K562 (cell line): ENCODE measurements around the gene CDK5RAP3. TPM values are rescaled to one million over a fixed set of nuclear protein-coding genes. Genes with fewer than 3 reads are reported as not detected.

Experiments
- ATF7 ChIP-seq: fragments of 450-650 bp; IDR thresholded peaks from 2 replicates; pipeline ENCODE4 v1.7.1; 2014; ENCODE audit warnings: mild to moderate bottlenecking, moderate library complexity
- CBFA2T2 ChIP-seq: fragments of 450-650 bp; conservative IDR thresholded peaks from 2 replicates; pipeline ENCODE4 v1.6.1; 2017; ENCODE audit warnings: mild to moderate bottlenecking
- CEBPB ChIP-seq: fragments of 450-650 bp; IDR thresholded peaks from 2 replicates; pipeline ENCODE4 v1.6.1; 2016; ENCODE audit warnings: missing genetic modification characterization, missing compliant biosample characterization
- CREM ChIP-seq: IDR thresholded peaks from 2 replicates; pipeline ENCODE4 v1.6.1; 2014; ENCODE audit warnings: antibody characterized with exemption, low read depth
- CTCFL ChIP-seq: IDR thresholded peaks from 2 replicates; pipeline ENCODE4 v1.6.1; 2011; ENCODE audit warnings: borderline replicate concordance, low read depth, mild to moderate bottlenecking, moderate library complexity, low read length; ENCODE audit not compliant: insufficient read depth, poor library complexity, severe bottlenecking
- DEAF1 ChIP-seq: fragments of 450-650 bp; formaldehyde crosslinking; IDR thresholded peaks from 2 replicates; pipeline ENCODE4 v1.4.0; 2020; ENCODE audit warnings: mild to moderate bottlenecking, moderate library complexity
- ELF1 ChIP-seq: fragments of 200-800 bp; sonication (Bioruptor generic); IDR thresholded peaks from 2 replicates; pipeline ENCODE4 v1.6.1; 2016; ENCODE audit warnings: missing genetic modification characterization, missing compliant biosample characterization
- ETV5 ChIP-seq: sonication (generic); formaldehyde crosslinking; IDR thresholded peaks from 2 replicates; pipeline ENCODE4 v1.4.0; 2020; ENCODE audit warnings: low read depth, mild to moderate bottlenecking, missing genetic modification reagents
- GABPA ChIP-seq: fragments of 200-800 bp; sonication (Bioruptor generic); conservative IDR thresholded peaks from 2 replicates; pipeline ENCODE4 v1.6.1; 2016; ENCODE audit warnings: low read depth, missing genetic modification characterization, missing compliant biosample characterization
- IRF2 ChIP-seq: sonication (generic); formaldehyde crosslinking; IDR thresholded peaks from 2 replicates; pipeline ENCODE4 v1.8.1; 2022; ENCODE audit warnings: mild to moderate bottlenecking, missing genetic modification reagents
- NKRF ChIP-seq: fragments of 450-650 bp; IDR thresholded peaks from 2 replicates; pipeline ENCODE4 v1.6.1; 2016; ENCODE audit warnings: borderline replicate concordance
- PML ChIP-seq: IDR thresholded peaks from 2 replicates; pipeline ENCODE4 v1.6.1; 2012; ENCODE audit warnings: low read length, inconsistent platforms
- RAD21 ChIP-seq, 2 experiments: fragments of 250-450 bp in 1 of 2; fragments of 450-650 bp in 1 of 2; sonication (Bioruptor Pico) in 1 of 2; formaldehyde crosslinking in 1 of 2; IDR thresholded peaks in 1 of 2; conservative IDR thresholded peaks in 1 of 2; 2 replicates each; pipeline versions ENCODE4 v1.4.0 to v1.8.0; 2020 to 2022; ENCODE audit warnings: mild to moderate bottlenecking in 2 of 2, moderate library complexity in 1 of 2
- SRF ChIP-seq, 2 experiments: fragments of 250-450, 450-650 bp in 1 of 2; sonication (Bioruptor Pico) in 1 of 2; sonication (generic) in 1 of 2; formaldehyde crosslinking; IDR thresholded peaks; 2 replicates each; pipeline versions ENCODE4 v1.5.0 to v1.5.1; 2020 to 2022; ENCODE audit warnings: mild to moderate bottlenecking in 1 of 2, missing genetic modification reagents in 1 of 2
- ZNF282 ChIP-seq: sonication (generic); formaldehyde crosslinking; IDR thresholded peaks from 2 replicates; pipeline ENCODE4 v1.8.1; 2023; ENCODE audit warnings: missing genetic modification reagents
- polyA plus RNA-seq, 8 experiments: library from polyadenylated mRNA; depleted of rRNA in 4 of 8; stranded (reverse) in 5 of 8; unstranded in 3 of 8; fragments of >200 nt; fragmentation: Nextera tagmentation in 2 of 8; fragmentation: Illumina TruSeq in 1 of 8; extraction: Ambion mirVana in 2 of 8; extraction: Trizol in 1 of 8; gene quantifications; 2 replicates each; pipeline versions ENCODE4 v1.2.1 to v1.2.3, GENCODE V29; 2011 to 2014; ENCODE audit warnings: inconsistent platforms in 1 of 8, missing spikeins in 1 of 8
- total RNA-seq, 7 experiments: library from RNA; depleted of rRNA in 6 of 7; stranded (reverse); fragments of >200 nt in 6 of 7; fragmentation: Illumina TruSeq in 2 of 7; extraction: Trizol in 2 of 7; gene quantifications; 2 replicates each; pipeline versions ENCODE4 v1.2.1 to v1.2.3, GENCODE V29; 2011 to 2021; ENCODE audit warnings: low replicate concordance in 1 of 7
- TF ChIP-seq, protein P1 (sequence below): fragments of 200-800 bp; sonication (Bioruptor generic); IDR thresholded peaks from 2 replicates; pipeline ENCODE4 v1.6.1; 2017; ENCODE audit warnings: missing genetic modification characterization, missing compliant biosample characterization
- TF ChIP-seq, protein P2 (sequence below): sonication (generic); formaldehyde crosslinking; IDR thresholded peaks from 2 replicates; pipeline ENCODE4 v1.8.1; 2023; ENCODE audit warnings: mild to moderate bottlenecking, missing genetic modification reagents

The CDK5RAP3 gene
- total and polyA plus RNA-seq, 9 of the 15 experiments (the other 6 are each of a cell fraction or from before 2014, with no cell fraction given): 44.2 to 202 (median 91.5) TPM

- TF ChIP-seq, protein P1, sequence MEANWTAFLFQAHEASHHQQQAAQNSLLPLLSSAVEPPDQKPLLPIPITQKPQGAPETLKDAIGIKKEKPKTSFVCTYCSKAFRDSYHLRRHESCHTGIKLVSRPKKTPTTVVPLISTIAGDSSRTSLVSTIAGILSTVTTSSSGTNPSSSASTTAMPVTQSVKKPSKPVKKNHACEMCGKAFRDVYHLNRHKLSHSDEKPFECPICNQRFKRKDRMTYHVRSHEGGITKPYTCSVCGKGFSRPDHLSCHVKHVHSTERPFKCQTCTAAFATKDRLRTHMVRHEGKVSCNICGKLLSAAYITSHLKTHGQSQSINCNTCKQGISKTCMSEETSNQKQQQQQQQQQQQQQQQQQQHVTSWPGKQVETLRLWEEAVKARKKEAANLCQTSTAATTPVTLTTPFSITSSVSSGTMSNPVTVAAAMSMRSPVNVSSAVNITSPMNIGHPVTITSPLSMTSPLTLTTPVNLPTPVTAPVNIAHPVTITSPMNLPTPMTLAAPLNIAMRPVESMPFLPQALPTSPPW (CRISPR knock-in tag): peak; percentile 78
- no peak for TF ChIP-seq ZNF282 (CRISPR knock-in tag)
- peak; percentile 71 for TF ChIP-seq CTCFL
- TF ChIP-seq CBFA2T2: no peak
- 0 out of 2 replicates have a peak, but pooled peaks have one; percentile 15 for TF ChIP-seq CREM
- TF ChIP-seq CEBPB (tag): peak; percentile 56; the same call in 1 of the 2 replicates
- TF ChIP-seq NKRF: no peak
- 0 out of 2 replicates have a peak, but pooled peaks have one; percentile 11 for TF ChIP-seq ATF7
- TF ChIP-seq ELF1 (tag): peak; percentile 59; the same call in 1 of the 2 replicates
- TF ChIP-seq ETV5 (CRISPR knock-in tag): peak; percentile 56; the same call in 1 of the 2 replicates
- 0 out of 2 replicates have a peak, but pooled peaks have one; percentile 25 for TF ChIP-seq GABPA (tag)
- peak; percentile 71 for TF ChIP-seq DEAF1 (CRISPR knock-in tag)
- TF ChIP-seq IRF2: no peak
- TF ChIP-seq PML: no peak
- TF ChIP-seq RAD21 (CRISPR knock-in tag; conservative IDR thresholded peaks at IDR 0.05 in 1 of 2, IDR thresholded peaks at IDR 0.05 in 1 of 2): peak; percentile 87 to 90
- TF ChIP-seq, protein P2, sequence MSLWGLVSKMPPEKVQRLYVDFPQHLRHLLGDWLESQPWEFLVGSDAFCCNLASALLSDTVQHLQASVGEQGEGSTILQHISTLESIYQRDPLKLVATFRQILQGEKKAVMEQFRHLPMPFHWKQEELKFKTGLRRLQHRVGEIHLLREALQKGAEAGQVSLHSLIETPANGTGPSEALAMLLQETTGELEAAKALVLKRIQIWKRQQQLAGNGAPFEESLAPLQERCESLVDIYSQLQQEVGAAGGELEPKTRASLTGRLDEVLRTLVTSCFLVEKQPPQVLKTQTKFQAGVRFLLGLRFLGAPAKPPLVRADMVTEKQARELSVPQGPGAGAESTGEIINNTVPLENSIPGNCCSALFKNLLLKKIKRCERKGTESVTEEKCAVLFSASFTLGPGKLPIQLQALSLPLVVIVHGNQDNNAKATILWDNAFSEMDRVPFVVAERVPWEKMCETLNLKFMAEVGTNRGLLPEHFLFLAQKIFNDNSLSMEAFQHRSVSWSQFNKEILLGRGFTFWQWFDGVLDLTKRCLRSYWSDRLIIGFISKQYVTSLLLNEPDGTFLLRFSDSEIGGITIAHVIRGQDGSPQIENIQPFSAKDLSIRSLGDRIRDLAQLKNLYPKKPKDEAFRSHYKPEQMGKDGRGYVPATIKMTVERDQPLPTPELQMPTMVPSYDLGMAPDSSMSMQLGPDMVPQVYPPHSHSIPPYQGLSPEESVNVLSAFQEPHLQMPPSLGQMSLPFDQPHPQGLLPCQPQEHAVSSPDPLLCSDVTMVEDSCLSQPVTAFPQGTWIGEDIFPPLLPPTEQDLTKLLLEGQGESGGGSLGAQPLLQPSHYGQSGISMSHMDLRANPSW: peak; percentile 50; the same call in 1 of the 2 replicates
- no peak for TF ChIP-seq SRF (CRISPR knock-in tag; IDR thresholded peaks at IDR 0.05)
These were observed 21.6 kb upstream of the CDK5RAP3 start (continued) for GRCh38 chr17:47949197-47949759.
